C4-2B (cell line): ENCODE data around the gene DEPDC4.

Source experiments
- H3K27ac ChIP-seq: fragments of 450-650 bp; 2 replicates; pipeline ENCODE4 v1.5.1; 2017
- CTCF ChIP-seq: fragments of 450-650 bp; conservative IDR thresholded peaks from 2 replicates; pipeline ENCODE4 v1.5.1; 2017; ENCODE audit warnings: mild to moderate bottlenecking
- ZFX ChIP-seq: fragments of 450-650 bp; IDR thresholded peaks from 2 replicates; pipeline ENCODE4 v1.6.1; 2017

DEPDC4 gene

DNA sequence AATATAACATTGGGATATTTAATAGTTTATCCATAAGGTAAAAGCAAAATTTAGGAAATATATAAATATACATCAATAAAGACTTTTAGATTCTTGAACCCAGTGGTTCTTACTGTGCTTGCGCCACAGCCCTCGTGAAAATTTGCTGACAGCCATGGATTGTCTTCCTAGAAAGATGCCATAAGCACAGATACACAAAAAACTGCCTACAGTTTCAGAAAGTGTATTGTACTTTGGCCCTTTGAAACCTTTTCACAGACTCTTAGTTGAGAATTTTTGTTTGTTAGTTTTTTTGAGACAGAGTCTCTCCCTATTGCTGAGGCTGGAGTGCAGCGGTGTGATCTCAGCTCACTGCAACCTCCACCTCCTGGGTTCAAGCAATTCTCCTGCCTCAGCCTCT, 28.1 kb downstream of the DEPDC4 start:
- TF ChIP-seq ZFX = no peak
- TF ChIP-seq CTCF = no peak

GRCh38 chr12:100234591-100235304, 32.1 kb downstream of the DEPDC4 start:
- TF ChIP-seq ZFX (no peak), CTCF (peak; percentile 84)
- H3K27ac ChIP-seq = no peak overlapping the region

More for the DNA sequence above, 28.1 kb downstream of the DEPDC4 start:
- no peak overlapping the region for H3K27ac ChIP-seq

- TF ChIP-seq ZFX (no peak), CTCF (no peak)
- peak overlapping the region; percentile 39; the same call in 1 of the 2 replicates for H3K27ac ChIP-seq
Measured at GRCh38 chr12:100234166-100234565, 32.7 kb downstream of the DEPDC4 start.

GRCh38 chr12:100231873-100232272, 35.0 kb downstream of the DEPDC4 start:
- peak overlapping the region; percentile 7; the same call in 1 of the 2 replicates for H3K27ac ChIP-seq

- no peak for TF ChIP-seq ZFX
- no peak for TF ChIP-seq CTCF
- peak overlapping the region; percentile 88 for H3K27ac ChIP-seq
Measured at GRCh38 chr12:100229876-100230275, 37.0 kb downstream of the DEPDC4 start.

DNA sequence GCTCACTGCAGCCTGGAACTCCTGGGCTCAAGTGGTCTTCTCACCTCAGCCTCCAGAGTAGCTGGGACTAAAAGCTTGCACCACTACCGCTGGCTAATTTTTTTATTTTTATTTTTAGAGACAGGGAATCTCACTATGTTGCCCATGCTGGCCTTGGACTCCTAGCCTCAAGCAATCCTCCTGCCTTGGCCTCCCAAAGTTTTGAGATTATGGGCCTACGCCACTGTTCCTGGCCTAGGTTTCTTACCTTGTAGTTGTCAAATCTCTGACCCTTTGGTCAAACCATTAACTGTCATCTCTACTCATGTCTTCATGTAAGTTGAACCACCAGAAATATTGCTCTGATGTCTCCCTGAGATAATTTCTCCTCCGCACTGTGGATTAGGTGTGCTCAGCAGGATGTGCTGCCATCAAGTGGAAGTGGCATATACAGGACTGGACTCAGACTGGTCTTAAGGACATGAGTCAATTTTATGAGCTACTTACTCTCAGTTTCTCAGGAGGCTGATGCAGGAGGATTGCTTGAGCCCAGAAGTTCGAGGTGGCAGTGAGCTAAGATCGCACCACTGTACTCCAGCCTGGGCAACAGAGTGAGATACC, 37.7 kb downstream of the DEPDC4 start:
- TF ChIP-seq ZFX (no peak), CTCF (peak; percentile 60)
- peak overlapping the region; percentile 88 for H3K27ac ChIP-seq

DNA sequence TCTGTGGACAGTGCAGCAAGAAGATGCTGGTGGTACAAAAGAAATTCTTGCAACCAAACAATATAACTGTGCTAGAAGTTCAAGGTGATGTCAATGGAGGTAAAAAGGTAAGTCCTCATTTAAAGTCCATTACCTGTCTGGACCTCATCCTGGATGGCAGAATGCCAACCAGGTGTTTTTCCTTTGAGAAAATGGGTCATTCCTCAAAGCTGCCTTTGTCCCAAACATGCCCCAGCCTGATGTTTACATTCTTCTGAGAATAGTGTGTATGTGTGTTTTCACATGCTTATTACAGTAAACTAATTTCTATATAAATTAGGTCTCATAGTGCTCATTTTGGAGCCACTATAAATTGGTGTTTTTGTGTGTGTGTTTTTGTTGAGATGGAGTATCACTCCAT, 41.4 kb downstream of the DEPDC4 start:
- no peak overlapping the region for H3K27ac ChIP-seq
- TF ChIP-seq CTCF = no peak
- no peak for TF ChIP-seq ZFX

- H3K27ac ChIP-seq = peak overlapping the region; percentile 46; the same call in 1 of the 2 replicates
Measured at GRCh38 chr12:100222173-100222572, 44.7 kb downstream of the DEPDC4 start.
